HuH-7.5 (cell line): Measurements from ENCODE around the gene FIGLA.
"Not testable (repeated sequence)": the region's sequence is repeated elsewhere in the genome, so short reads cannot be mapped to it uniquely, and the experiment has no call there.

Experiments
- DNase-seq: peaks from one replicate; pipeline ENCODE4 v3.0.0; 2011; ENCODE audit warnings: low spot score

FIGLA gene

GRCh38 chr2:70746094-70746974 is 44.1 kb downstream of the FIGLA start:
- no peak for DNase-seq

GRCh38 chr2:70745276-70745825 is 45.1 kb downstream of the FIGLA start:
- DNase-seq, result no peak

GRCh38 chr2:70744397-70744796 is 46.0 kb downstream of the FIGLA start:
- DNase-seq, result no peak

DNA sequence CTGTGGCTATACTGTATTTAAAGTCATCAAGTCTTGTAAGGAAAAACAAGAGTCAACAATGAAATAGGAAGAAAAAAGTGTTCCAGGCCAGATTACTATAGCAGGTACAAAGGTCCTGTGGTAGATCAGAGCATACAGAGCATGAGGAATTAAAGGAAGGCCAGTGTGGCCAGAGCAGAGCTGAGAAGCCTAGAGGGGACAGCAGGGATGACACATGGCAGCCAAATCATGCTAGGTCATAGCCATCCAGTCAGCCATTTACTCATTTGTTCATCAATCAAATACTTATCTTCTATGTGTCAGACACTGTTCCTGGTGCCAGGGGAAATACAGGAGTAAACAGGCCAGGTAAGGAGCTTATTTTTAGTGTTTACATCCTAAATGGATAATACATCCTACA is 46.8 kb downstream of the FIGLA start:
- no peak for DNase-seq

DNA sequence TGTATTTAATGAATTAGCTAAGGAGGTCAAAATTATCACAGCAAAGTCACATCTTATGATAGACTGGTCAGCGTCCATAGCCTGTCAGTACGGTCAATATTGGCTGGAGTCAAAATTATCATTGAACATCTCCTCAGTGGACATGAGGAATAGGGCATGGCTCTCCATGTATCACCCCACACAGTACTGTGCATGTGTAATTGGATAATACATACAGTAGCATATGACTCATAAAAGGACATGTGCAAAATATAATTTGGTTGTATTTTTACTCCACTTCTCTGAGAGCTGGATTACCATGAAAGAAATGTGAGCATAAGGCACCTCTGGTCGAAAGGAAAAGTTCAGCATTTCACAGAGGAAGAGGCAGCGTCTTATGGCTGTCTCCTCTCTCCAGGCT is 47.4 kb downstream of the FIGLA start:
- DNase-seq, result no peak

- DNase-seq, result not testable (repeated sequence)
Measured at GRCh38 chr2:70739492-70739891, 51.0 kb downstream of the FIGLA start.

DNA sequence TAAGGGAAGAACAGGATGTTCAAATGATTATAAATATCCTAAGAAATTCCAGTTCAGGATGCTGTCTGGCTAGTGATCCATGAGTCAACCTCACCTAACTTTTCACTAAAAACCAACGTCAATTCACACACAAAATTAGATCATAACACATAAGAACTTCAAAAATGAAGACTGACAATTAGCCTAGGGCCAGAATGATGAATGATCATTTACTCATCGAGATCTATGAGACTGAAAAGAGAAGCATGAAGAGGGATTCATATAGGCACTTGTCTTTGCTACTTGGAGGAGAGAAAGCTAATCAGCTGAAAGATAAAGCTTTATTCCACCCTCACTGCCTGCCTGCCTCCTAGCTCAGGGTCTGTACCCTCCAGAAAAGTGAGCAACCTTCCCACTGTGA is 52.3 kb downstream of the FIGLA start:
- DNase-seq, result no peak

- DNase-seq, result no peak
Measured at GRCh38 chr2:70735071-70735470, 55.4 kb downstream of the FIGLA start.

DNA sequence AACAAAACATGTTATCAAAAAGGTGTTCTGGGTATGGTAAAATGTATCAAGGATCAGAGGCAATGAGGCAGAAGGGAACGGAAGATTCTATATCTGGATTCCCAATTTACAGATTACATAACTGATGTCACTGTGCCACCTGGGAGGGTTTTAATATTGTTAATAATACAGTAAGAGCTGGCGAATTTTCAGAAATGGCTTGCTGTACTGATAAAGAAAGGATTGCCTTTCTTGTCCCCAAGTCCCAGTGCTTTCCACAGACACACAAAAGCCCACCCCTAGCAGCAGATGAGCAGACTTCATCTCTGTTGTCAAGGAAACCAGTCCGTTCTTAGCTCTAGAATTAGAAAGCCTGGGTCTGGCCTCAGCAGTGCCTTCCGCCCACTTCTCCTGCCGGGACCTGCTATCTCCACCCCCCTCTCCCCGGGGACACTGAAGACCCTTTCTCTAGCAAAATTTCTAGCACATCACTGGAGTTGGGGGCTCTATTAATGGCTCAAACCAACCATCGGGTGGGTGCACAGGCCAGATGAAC is 56.7 kb downstream of the FIGLA start:
- no peak for DNase-seq

DNA sequence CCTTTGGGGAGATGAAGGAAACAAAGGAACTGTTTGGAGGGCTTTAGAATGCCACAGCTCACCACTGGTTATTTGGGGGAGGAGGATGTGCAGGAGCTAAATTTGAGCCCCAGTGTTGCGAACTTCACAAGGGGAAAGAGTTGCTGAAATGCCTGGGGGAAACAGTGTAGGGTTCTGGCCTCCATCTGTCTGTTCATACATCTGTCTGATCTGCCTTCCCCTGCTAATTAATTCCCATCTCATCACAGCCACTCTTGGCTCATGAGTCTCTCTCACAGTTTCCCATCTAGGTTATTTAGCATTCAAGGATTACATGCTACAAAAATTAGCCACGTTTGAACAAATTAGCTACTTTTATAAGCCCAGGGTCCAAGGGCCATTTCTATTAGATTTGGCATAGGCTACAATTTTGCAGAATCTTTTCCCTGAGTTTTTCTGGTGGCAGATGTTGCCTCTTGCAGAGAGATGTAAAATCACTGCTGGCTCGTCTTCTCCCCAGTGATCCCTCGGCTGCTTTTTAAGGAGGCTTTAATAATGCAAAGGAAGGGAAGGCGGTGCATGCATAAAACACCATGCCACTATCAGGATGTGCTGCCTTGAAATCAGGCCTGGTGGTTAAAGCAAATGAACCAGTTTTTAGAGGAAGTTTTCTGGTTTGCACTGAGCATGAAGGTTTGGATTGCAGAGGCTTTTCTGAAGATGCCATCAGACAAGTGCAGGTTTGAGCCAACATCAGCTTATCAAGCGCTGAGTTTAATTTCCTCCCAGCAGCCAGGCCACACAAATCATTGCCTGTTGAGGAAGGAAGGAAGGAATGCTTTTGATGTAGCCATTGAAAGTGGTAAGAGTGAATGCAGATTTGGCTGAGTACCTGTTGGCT is 57.4 kb downstream of the FIGLA start:
- DNase-seq, result no peak

- no peak for DNase-seq
Measured at GRCh38 chr2:70730730-70731129, 59.7 kb downstream of the FIGLA start.

GRCh38 chr2:70729647-70730046 is 60.8 kb downstream of the FIGLA start:
- no peak for DNase-seq

DNA sequence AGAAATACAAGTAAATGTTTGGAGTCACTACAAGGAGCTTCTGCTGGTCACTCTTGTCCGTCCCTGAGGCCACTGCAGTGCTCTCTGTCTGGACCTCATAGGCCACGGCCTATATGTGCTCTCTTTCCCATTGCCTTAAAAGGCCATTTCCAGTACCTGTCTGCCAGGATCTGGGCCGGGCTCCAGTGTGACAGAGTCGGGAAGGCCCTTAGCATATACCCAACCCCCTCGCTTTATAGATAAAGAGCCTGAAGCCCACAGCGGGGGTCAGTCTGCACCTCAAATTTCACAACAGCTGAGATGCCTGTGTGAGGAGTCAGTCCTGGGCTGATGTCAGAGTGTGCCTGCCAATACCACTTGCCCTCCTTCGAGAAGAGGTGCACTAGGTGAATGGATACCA is 62.3 kb downstream of the FIGLA start:
- no peak for DNase-seq
